GM03348 (cell line): ENCODE results near the gene MYO1D.

Experiments
- DNase-seq: peaks from one replicate; pipeline ENCODE4 v3.0.0; 2012; ENCODE audit warnings: low spot score

MYO1D gene

DNA sequence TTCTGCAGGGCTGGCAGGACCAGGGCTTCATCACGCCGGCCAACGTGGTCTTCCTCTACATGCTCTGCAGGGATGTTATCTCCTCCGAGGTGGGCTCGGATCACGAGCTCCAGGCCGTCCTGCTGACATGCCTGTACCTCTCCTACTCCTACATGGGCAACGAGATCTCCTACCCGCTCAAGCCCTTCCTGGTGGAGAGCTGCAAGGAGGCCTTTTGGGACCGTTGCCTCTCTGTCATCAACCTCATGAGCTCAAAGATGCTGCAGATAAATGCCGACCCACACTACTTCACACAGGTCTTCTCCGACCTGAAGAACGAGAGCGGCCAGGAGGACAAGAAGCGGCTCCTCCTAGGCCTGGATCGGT lies 388.8 kb downstream of the MYO1D start:
- no peak for DNase-seq

DNA sequence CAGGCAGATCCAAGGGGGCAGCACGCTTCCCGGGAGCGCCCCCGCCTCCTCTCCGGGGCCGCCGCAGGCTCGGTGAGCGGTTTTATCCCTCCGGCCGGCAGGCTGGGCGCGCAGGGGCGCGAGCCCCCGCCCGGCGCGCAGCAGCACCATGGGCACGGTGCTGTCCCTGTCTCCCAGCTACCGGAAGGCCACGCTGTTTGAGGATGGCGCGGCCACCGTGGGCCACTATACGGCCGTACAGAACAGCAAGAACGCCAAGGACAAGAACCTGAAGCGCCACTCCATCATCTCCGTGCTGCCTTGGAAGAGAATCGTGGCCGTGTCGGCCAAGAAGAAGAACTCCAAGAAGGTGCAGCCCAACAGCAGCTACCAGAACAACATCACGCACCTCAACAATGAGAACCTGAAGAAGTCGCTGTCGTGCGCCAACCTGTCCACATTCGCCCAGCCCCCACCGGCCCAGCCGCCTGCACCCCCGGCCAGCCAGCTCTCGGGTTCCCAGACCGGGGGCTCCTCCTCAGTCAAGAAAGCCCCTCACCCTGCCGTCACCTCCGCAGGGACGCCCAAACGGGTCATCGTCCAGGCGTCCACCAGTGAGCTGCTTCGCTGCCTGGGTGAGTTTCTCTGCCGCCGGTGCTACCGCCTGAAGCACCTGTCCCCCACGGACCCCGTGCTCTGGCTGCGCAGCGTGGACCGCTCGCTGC lies 389.3 kb downstream of the MYO1D start:
- peak; percentile 50 for DNase-seq

GRCh38 chr17:32486701-32487472 lies 390.0 kb downstream of the MYO1D start, which contains the start of gene CDK5R1:
Gene CDK5R1, plus strand, starts transcription at chr17:32486993. Its CDS starts 628 bp downstream, at chr17:32487621.
- DNase-seq: peak; percentile 93

DNA sequence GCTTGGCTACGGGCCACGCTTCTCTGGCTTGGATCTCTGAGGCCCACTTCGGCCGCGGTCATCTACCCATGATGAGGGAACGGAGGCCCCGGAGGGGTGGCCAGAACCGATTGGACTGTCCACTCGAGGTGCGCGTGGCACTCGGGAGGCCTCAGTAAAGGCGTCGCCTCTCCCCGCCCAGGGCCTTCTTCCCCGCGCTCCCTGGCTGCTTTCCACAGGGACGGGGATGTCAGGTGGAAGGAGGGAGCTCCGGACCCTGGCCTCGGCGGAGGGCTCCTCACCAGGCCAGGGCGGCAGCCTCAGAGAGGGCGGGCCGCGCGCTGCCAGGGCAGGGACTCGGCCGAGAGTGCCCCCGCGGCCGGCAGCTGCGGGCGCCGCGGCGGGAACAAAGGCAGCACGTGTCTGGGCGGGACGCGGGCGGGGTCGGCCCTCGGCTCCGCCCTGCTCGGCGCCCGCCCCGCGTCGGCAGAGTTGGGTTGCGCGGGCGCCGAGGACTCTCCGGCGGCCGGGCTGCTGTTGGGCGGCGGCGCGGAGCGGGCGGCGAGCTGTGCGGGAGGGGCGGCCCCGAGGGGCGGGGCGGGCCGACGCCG lies 390.7 kb downstream of the MYO1D start:
- DNase-seq: peak; percentile 96

DNA sequence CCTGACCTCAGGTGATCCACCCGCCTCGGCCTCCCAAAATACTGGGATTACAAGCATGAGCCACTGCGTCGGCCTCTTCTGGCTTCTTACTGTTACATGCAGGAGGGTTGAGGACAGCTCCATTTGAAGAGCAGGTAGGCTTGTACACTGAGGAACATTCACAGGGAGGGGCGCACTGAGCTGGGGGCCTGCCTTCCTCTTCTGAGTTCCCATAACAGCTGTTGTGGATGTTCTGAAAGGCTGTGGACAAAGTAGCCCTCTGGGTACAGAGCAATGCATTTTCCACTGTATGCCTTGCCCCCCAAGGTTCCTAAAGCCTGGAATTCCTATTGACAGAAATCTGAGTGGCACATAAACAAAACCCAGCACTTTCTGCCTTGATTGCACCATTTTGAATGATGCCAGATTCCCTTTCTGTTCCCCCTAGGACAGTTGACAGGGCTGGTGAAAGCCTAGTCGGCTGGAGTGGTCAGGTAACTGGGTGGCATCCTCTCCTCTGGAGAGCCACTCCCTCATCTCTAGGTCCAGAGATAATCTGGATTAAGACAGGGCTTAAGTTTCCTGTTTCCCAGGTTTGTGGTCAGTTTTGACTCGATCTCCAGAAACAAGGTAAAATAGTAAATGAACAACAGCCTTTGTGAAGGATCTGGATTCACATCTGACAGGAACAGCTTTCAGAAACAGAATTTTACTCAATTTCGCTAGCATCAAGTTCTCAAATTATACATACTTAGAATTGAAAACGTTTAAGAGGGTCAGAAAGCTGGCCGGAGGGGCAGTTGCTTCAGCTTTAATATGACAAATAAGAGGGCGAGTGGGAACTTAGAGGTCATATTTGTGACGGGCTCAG lies 391.4 kb downstream of the MYO1D start:
- no peak for DNase-seq

- DNase-seq: no peak
Observed at GRCh38 chr17:32484628-32485027, 392.3 kb downstream of the MYO1D start.

GRCh38 chr17:32484041-32484461 lies 392.9 kb downstream of the MYO1D start:
- DNase-seq: no peak

DNA sequence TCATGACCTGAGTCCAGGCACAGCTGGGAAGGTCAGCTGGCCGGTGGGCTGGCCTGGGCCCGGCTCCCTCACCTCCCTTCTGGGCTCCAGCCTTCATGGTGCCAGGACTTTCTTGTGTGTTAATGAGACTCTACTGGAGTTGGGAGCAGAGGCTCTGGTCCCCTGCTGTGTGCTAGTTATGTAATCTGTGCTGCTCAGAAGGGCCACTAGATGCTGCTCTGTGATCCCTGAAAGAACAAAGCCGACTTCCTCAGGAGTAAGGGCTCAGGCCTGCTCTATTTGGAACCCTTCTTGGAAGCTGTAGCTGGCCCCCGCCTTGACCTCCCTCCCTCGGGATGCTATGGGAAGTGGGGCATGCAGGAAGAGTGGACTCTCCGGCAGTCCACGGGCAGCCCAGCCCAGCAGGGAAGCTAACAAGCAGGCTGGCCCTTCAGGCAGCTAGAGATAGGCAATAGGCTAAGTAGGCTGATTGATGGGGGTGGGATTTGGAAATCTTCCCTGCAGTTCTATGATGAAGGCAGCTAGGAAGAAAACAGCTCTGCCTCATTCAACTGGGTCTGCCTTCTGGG lies 393.4 kb downstream of the MYO1D start:
- peak; percentile 88 for DNase-seq

- no peak for DNase-seq
Observed at GRCh38 chr17:32482568-32483320, 394.2 kb downstream of the MYO1D start.

- DNase-seq: no peak
Observed at GRCh38 chr17:32481193-32481592, 395.7 kb downstream of the MYO1D start.

DNA sequence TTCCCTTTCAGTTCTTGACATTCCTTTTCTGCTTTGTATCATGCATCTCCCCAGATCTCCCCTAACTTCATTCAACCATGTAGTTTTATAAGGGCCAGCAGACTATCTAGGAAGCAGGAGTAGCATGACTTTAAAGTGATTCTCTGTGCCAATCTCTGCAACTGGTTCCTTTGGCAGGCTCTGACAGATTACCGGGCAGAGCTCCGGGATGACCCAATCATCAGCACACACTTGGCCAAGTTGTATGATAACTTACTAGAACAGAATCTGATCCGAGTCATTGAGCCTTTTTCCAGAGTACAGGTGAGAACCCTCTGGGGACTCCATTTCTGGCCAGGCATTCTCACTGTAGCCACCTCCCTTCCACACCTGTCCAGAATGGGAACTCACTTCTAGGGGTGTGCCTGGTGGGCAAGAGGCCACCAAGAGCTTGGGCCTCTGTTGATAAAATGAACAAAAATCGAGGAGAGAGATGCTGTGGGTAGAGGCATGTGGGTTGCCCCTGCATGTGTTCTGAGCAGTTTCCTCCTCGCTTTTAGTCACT lies 397.8 kb downstream of the MYO1D start:
- DNase-seq: no peak

DNA sequence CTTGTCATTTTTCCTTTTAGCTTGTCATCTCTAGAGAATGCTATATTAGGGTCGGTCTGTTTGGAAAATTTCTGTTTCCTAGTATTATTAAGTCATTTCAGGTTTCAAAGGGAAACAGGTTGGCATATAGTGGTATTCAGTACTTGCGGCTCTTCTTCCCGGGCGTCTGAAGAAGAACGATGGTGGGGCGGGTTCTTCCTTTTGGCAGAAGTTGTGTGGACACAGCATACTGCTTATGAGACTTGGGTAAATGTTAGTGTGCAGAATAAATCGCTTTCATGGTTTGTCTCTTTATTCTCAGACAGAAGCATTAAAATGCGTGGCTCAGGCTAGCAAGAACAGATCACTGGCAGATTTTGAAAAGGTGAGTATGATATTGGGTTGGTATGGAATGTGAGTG lies 399.7 kb downstream of the MYO1D start:
- no peak for DNase-seq

GRCh38 chr17:32475258-32475657 lies 401.7 kb downstream of the MYO1D start:
- no peak for DNase-seq

DNA sequence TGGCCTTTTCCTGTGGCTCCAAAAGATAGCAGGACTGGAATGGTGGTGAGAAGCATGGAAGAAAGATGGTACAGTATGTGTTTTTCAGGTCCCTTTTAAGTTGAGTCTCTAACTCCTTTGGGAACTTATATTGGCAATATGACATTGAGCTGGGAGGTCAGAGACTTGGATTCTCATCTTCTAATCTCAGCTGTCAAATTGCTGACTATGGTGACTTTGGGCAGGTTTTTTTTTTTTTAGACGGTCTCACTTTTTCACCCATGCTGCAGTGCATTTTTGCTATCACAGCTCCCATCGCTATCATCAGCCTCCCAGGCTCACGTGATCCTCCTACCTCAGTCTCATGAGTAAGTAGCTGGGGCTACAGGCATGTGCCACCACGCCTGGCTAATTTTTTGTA lies 405.3 kb downstream of the MYO1D start:
- no peak for DNase-seq

DNA sequence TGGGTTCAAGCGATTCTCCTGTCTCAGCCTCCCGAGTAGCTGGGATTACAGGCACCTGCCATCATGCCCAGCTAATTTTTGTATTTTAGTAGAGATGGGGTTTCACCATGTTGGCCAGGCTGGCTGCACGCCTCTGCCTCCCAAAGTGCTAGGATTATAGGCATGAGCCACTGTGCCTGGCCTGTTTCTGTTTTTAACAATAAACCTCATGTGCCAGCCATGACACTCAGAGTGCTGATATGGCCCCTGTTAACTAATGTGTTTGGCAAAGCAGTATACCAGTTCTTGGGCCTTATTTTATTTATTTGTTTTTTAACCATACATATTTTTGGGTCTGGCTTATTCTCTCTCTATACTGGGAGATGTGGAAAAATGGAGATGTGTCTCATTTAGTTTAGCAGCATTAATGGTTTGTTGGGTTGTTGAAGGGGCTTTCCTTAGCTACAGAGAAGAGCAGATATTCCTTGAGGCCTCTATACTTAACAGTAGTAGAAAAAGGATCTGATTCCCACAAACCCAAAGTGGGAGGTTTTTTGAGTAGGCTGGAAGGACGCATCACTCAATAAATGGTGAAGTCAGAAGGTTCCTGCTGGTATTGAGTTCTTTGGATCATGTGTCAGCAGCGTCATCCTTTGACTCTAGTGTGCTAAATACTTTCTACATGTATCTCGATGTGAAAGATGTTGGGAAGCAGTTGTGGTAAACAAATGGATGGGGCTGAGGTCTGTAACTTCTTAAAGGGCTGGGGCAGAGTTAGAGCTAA lies 406.3 kb downstream of the MYO1D start:
- no peak for DNase-seq

- DNase-seq: no peak
Observed at GRCh38 chr17:32467949-32468348, 409.0 kb downstream of the MYO1D start.

DNA sequence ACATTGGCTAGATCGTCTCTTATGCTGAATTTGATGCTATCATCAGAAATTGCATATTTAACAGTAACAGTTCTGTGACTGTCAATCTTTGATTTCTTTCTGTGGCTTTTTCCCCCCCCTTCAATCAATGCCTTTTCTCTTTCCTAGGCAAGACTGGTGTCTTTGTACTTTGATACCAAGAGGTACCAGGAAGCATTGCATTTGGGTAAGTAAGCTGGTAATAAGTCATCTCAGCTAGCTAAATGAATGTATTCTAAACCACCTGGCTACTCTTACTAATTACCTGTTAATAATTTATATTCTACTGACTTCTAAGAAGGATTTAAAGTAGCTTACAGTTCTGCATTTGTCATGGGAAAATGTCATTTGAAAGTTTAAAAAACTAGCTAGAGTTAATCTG lies 412.6 kb downstream of the MYO1D start:
- no peak for DNase-seq

GRCh38 chr17:32463304-32463703 lies 413.6 kb downstream of the MYO1D start:
- DNase-seq: no peak

GRCh38 chr17:32461853-32462617 lies 414.9 kb downstream of the MYO1D start:
- DNase-seq: peak; percentile 51
